Esophagus (tissue), 2 donors: ENCODE results near the gene PPIF. TPM values are rescaled to one million over a fixed set of nuclear protein-coding genes. Genes with fewer than 3 reads are reported as not detected.
"Not testable (repeated sequence)": the region's sequence is repeated elsewhere in the genome, so short reads cannot be mapped to it uniquely, and the experiment has no call there.

Source experiments
- H3K27ac ChIP-seq, 2 donors: one replicate each; pipeline ENCODE4 v1.5.1; 2013; ENCODE audit warnings: low read depth in 2 of 2, mild to moderate bottlenecking in 2 of 2, inconsistent platforms in 1 of 2, low read length in 1 of 2, moderate library complexity in 1 of 2
- H3K27me3 ChIP-seq, 2 donors: one replicate each; pipeline ENCODE4 v1.6.1; 2013; ENCODE audit warnings: low read length in 2 of 2, control low read depth in 1 of 2, mild to moderate bottlenecking in 1 of 2; ENCODE audit not compliant: insufficient read depth in 2 of 2, control insufficient read depth in 1 of 2
- H3K36me3 ChIP-seq, 2 donors: one replicate each; pipeline ENCODE4 v1.6.1; 2013; ENCODE audit warnings: low read length in 1 of 2; ENCODE audit not compliant: control insufficient read depth in 2 of 2, insufficient read depth in 2 of 2
- H3K4me1 ChIP-seq, 2 donors: one replicate each; pipeline ENCODE4 v1.6.1; 2013; ENCODE audit warnings: low read length in 1 of 2; ENCODE audit not compliant: control insufficient read depth in 2 of 2, insufficient read depth in 2 of 2
- H3K4me3 ChIP-seq, 2 donors: one replicate each; pipeline ENCODE4 v1.5.1; 2013; ENCODE audit warnings: low read length in 2 of 2, mild to moderate bottlenecking in 2 of 2, low read depth in 1 of 2, moderate library complexity in 1 of 2
- H3K9me3 ChIP-seq, 2 donors: one replicate each; pipeline ENCODE4 v1.6.1; 2013; ENCODE audit warnings: mild to moderate bottlenecking in 2 of 2, low read depth in 1 of 2, low read length in 1 of 2, moderate library complexity in 1 of 2; ENCODE audit not compliant: control insufficient read depth in 2 of 2, insufficient read depth in 1 of 2
- WGBS, 2 donors: extraction: QIAGEN DNeasy Blood & Tissue Kit; methylation state at CpG; one replicate each; pipeline ENCODE4 v1.1.7; 2013; 5-methylcytosine and 5-hydroxymethylcytosine counted together
- polyA plus RNA-seq, 2 donors: library from polyadenylated mRNA; stranded (reverse); fragments of 200-250 nt; gene quantifications; one replicate each; pipeline ENCODE4 v1.2.3, GENCODE V29; 2013
- donor health status: healthy with polysubstance abuse.
- donor health status: Bipolar disorder and iron deficiency.

The PPIF gene
- polyA plus RNA-seq, 2 donors = 38.4 to 57.4 TPM

DNA sequence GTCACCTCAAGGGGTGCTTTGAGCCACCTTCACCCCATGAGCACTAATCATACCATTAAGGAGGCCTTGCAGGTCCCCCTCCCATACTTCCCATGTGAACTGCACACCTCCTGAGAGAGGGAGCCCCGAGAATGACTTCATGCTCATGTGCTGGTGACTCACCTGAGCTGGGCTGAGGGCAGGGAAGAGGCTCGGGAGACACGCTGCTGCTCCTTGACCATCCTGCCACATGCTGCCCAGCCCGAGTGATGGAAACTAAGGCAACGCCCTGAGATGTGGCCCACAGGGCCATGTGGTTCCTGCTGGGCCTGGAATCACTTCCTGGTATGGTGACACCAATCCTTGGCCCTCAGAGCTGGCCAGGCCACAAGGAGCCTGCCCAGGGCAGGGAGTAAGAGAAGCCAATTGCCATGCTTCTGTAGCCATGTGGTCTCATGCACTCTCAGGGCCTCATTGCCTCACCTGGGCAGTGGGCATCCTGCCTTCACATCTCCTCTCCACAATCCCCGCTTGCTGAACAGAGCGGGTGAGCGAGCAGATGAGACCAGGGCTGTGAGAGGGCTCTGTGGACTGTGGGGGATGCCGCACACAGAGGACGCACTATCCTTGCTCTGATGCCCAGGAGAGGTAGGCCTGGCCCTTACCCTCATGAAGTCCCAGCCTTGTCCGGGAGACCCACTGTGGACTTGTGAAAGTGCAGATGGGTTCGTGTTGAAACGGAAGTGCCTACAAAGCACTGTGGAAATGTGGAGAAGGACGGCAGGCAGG is 18.3 kb upstream of the PPIF start:
- no peaks in the 10 kb centered on the region for H3K9me3 ChIP-seq
- peaks cover 0 to 11% of the 10 kb centered on the region in 2 donors for H3K4me1 ChIP-seq
- H3K27me3 ChIP-seq = no peaks in the 10 kb centered on the region
- H3K4me3 ChIP-seq = no peak overlapping the region
- peak overlapping the region; percentile 12 to 65 for H3K27ac ChIP-seq
- WGBS, 2 donors = 81 to 88% methylated on average over 14 of the region's 14 CpGs
- no peaks in the 10 kb centered on the region for H3K36me3 ChIP-seq

DNA sequence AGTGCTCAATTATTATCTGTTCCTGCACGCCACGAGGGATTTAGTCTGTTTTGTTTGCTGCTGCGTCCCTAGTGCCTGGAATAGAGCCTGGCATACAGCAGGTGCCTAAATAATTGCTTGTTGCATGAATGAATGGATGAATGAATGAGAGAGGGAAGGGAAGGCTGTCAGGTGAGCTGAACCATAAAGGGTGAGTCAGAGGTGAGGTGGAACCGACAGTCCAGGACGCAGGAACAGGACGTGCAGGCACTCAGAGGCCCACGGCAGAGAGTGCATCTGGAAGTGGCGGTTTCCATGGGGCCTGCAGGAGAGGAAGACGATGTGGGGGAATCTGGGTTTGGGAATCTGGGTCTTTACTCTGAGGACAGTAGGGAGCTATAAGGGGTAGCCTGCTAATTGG is 17.7 kb upstream of the PPIF start:
- Histone ChIP-seq H3K27me3 (no peaks in the 10 kb centered on the region), H3K36me3 (no peaks in the 10 kb centered on the region), H3K27ac (peak overlapping the region in 1 of 2 donors; percentile 65), H3K9me3 (no peaks in the 10 kb centered on the region), H3K4me3 (no peak overlapping the region), H3K4me1 (peaks cover 0 to 11% of the 10 kb centered on the region in 2 donors)
- 64 to 77% methylated on average over 9 of the region's 9 CpGs for WGBS, 2 donors

DNA sequence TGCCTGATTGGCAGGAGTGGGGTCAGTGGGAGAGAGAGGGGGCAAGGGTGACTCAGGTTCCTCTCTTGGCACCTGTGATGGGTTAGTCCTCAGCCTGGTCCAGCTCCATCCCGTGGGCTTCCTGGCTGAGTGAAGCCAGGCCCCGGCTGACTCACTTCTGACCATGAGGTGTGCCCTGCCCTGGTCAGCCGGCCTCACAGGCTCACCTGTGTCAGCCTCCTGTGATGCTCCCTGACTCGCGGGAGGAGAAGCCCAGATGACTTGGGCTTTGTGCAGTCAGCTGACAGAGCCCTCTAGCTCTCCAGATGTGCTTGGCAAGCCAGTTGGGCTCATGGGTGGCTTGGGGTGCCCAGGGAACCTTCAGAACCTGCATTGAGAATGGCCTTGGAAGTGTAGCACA is 16.0 kb upstream of the PPIF start:
- Histone ChIP-seq H3K36me3 (no peaks in the 10 kb centered on the region), H3K27me3 (no peaks in the 10 kb centered on the region), H3K4me1 (peaks cover 0 to 11% of the 10 kb centered on the region in 2 donors), H3K9me3 (no peaks in the 10 kb centered on the region), H3K4me3 (no peak overlapping the region), H3K27ac (peak overlapping the region; percentile 27 to 43)
- WGBS, 2 donors = 80 to 82% methylated on average over 5 of the region's 5 CpGs

DNA sequence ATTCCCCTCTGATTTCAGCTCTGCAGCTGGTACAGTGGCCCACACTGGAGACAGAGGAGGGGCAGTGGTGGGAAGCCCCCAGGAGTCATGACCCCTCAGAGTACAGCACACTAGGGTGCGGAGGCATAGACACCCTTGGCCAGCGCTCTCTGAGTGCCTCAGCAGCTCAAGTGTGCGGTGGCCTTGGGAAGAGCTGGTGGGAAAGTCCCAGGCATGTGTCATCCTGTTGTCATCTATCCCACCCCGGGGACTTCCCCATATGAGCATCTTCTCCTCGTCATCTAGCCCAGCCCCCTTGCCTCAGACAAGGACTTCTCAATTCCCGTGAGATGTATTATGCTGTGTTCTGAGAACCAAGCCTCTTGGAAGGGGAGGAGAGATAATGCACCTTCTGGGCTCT is 15.6 kb upstream of the PPIF start:
- Histone ChIP-seq H3K4me3 (no peak overlapping the region), H3K27ac (peak overlapping the region; percentile 27 to 43), H3K27me3 (no peaks in the 10 kb centered on the region), H3K4me1 (peaks cover 0 to 11% of the 10 kb centered on the region in 2 donors), H3K36me3 (no peaks in the 10 kb centered on the region), H3K9me3 (no peaks in the 10 kb centered on the region)
- 38 to 47% methylated on average over 6 of the region's 6 CpGs for WGBS, 2 donors

DNA sequence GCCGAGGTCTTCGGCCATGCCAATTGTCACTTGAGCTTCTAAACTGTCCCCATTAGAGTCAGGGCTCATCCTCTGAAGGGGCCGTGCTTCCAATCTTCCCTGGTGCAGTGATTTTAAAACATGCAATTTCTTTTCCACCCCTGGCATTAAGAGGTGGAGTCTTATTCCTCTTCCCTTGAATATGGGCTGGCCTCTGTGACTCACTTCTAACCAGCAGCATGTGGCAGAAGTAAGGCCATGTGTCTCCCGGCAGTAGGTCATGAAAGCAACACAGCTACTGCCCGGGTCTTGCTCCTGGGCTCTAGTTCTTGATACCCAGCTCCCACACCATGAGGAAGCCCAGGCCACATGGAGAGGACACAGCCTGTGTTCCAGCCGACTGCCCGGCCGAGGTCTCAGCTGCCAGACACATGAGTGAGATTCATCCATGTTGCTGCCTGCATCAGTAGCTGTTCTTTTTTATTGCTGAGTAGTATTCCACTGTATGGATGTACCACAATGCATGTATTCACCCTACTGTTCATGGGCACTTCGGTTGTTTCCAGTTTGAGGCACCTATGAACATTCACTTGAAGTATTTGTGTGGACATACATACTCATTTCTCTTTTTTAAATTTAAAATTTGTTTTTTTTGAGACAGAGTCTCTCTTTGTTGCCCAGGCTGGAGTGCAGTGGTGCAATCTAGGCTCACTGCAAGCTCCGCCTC is 14.5 kb upstream of the PPIF start:
- not testable (repeated sequence) for H3K27me3 ChIP-seq, H3K36me3 ChIP-seq, H3K27ac ChIP-seq, H3K4me3 ChIP-seq, H3K9me3 ChIP-seq
- H3K4me1 ChIP-seq = peaks cover 0 to 11% of the 10 kb centered on the region in 2 donors
- WGBS, 2 donors = 98 to 99% methylated on average over 2 to 3 of the region's 10 CpGs

DNA sequence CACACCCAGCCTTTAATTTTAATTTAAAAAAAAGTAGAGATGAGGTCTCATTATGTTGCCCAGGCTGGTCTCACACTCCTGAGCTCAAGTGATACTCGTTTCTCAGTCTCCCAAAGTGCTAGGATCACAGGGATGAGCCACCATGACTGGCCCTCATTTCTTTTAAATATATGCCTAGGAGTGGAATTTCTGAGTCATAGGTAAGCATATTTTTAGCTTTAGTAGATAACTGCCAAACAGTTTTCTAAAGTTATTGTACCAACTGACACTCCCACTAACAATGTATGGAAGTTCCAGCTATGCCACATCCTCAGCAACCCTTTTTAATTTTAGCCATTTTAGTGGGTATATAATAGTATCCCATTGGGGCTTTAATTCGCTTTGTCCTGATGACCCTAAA is 13.8 kb upstream of the PPIF start:
- 83 to 85% methylated on average over 2 of the region's 2 CpGs for WGBS, 2 donors

DNA sequence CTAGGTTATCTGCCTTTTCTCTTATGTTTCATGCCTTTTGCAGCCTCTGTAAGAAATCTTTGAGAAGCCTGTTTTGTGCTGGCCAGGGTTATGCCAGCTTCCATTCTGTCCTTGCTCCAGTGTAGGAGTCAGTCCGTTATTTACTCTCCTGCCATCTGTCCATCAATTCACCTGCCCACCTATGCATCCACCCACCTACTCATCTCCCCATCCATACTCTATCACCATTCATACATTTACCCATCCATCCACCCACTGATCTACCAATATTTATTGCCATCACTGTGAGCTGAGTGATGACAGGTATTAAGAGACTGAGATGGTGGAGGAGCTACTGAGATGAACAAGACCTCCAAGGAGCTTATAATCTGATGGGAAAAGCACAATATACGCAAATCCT is 12.7 kb upstream of the PPIF start:
- Histone ChIP-seq H3K36me3 (no peaks in the 10 kb centered on the region), H3K4me3 (no peak overlapping the region), H3K27ac (no peak overlapping the region), H3K27me3 (no peaks in the 10 kb centered on the region), H3K4me1 (peaks cover 0 to 3% of the 10 kb centered on the region in 2 donors), H3K9me3 (no peaks in the 10 kb centered on the region)
- WGBS, 2 donors = 96 to 98% methylated on average over 2 of the region's 2 CpGs

More for the DNA sequence above, 13.8 kb upstream of the PPIF start:
- no peaks in the 10 kb centered on the region for H3K27me3 ChIP-seq
- no peaks in the 10 kb centered on the region for H3K36me3 ChIP-seq
- H3K9me3 ChIP-seq = no peaks in the 10 kb centered on the region
- no peak overlapping the region for H3K27ac ChIP-seq
- peaks cover 0 to 11% of the 10 kb centered on the region in 2 donors for H3K4me1 ChIP-seq
- no peak overlapping the region for H3K4me3 ChIP-seq

DNA sequence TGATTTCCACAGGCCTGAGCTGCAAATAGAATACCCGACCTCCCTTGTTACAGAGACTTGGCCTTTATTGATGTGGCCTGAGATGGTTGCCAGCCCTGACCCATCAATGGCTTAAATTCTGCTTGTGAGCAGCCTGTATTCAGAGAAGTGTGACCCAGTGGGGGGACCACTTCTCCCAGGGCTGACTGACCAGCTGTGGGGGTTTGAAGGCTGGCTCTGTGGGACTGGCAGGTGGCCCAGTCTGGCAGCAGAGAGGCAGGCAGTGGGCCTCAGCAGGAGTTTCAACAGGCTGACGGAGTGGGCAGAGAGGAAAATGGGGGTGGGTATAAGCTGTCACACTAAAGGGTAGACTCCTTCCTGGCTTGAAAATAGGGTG is 12.2 kb upstream of the PPIF start:
- Histone ChIP-seq H3K27ac (no peak overlapping the region), H3K27me3 (no peaks in the 10 kb centered on the region), H3K36me3 (no peaks in the 10 kb centered on the region), H3K4me3 (no peak overlapping the region), H3K4me1 (peaks cover 0 to 3% of the 10 kb centered on the region in 2 donors), H3K9me3 (no peaks in the 10 kb centered on the region)
- 83 to 88% methylated on average over 2 of the region's 2 CpGs for WGBS, 2 donors

DNA sequence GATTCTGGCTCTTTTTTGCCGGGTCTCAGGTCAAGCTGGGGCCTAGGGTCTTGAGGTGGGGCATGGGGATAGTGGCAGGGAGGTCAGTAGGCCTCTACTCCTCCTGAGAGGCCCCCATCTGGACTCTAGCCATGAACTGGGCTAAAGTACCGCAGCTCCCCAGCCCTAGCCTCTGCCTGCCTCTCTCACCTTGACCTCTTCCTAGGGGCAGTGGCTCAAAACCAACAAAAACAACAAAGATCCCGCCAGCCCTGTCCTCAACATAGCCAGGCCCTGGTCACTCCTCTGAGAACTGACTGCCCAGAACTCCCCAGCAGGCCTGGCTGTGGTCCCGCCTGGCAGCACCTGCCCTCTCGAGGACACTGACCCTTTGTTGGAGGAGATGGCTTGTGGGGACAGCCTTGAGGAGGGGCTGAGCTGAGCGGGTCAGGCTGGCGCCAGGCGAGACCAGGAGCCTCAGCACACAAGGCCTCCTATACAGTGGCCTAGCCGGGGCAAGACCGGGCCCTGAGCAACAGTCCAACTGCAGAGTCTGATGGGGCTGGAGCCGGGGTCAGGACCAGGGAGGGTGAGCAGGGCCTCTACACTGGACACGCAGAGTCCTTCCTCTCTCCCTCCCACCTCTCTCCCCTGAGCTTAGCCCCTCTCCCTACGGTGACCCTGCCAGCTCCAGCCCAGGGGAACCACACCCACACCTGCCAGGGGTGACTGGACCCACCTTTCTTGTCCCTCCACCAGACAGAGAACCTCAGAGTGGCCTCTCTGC is 11.6 kb upstream of the PPIF start:
- Histone ChIP-seq H3K4me3 (no peak overlapping the region), H3K9me3 (no peaks in the 10 kb centered on the region), H3K27me3 (no peaks in the 10 kb centered on the region), H3K4me1 (peaks cover 0 to 3% of the 10 kb centered on the region in 2 donors), H3K36me3 (no peaks in the 10 kb centered on the region), H3K27ac (no peak overlapping the region)
- WGBS, 2 donors = 83 to 85% methylated on average over 11 to 13 of the region's 13 CpGs
